ENCODE measurements around the gene MYRIP.

Gene MYRIP

GRCh38 chr3:40191251-40191650 lies 381.8 kb downstream of the MYRIP start:
- DNase-seq (ENCODE audit: low read depth), result no peak

GRCh38 chr3:40191850-40192448 lies 382.5 kb downstream of the MYRIP start:
- DNase-seq (ENCODE audit: low read depth), result peak; percentile 17

GRCh38 chr3:40192628-40193027 lies 383.2 kb downstream of the MYRIP start:
- DNase-seq (ENCODE audit: low read depth), result no peak

DNA sequence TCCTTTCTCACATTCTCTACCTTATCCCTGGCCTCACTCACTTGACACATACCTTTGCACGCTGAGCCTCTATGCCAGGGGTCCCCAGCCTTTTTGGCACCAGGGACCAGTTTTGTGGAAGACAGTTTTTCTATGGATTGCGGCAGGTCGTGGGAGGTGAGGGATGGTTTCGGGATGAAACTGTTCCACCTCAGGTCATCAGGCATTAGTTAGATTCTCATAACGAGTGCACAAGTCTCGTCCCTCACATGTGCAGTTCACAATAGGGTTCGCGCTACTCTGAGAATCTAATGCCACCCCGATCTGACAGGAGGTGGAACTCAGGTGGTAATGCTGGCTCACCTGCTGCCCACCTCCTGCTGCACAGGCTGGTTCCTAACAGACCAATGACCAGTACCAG lies 387.6 kb downstream of the MYRIP start:
- no peak for DNase-seq (ENCODE audit: low read depth)

DNA sequence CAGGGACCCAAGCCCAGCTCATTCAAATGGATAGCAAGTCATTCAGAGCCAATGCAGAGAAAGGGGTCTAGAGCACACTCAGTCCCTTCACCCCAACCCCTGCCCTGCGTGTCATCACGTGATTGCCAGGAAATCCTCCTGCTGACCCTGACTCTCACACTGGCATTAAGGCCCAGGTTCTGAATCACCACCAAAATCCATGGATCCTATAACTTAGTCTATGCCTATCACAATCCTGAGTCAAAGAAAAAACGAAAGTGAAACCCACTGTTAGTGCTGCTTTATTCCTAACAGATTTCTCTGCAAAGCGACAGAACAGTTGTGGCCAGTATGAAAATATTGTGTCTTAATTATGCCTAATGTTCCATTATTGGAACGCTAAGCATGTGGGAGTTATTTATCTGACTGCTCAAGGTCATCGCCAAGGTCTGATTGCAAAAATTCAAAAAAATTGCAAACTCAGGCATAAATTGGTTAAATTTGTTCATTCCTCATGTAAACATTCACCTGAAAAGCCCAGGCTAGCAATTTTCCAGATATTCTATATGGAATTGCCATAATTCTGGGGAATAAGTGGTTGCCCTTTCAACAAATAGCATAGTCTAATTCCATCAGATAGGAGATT lies 391.4 kb downstream of the MYRIP start:
- DNase-seq (ENCODE audit: low read depth), result no peak

GRCh38 chr3:40201770-40202169 lies 392.4 kb downstream of the MYRIP start:
- no peak for DNase-seq (ENCODE audit: low read depth)

GRCh38 chr3:40206522-40206921 lies 397.1 kb downstream of the MYRIP start:
- DNase-seq (ENCODE audit: low read depth), result no peak

DNA sequence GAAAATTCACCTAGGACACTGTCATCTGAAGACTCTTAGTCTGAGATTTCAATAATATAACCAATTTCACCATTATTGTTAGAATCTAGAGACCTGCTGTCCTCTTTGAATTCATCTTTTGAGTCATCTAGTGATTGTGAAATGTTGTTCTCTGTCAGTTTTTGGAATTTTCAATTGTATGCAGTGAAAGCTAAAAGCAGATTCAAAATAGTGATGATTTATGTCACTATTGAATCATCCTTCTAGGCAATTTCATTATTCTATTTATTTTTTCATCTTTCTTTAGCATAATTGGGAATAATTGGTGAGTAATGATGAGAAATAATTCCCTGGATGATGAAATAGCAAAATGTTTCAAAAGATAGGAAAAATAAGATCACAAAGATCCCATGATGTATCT lies 398.4 kb downstream of the MYRIP start:
- DNase-seq (ENCODE audit: low read depth), result no peak

DNA sequence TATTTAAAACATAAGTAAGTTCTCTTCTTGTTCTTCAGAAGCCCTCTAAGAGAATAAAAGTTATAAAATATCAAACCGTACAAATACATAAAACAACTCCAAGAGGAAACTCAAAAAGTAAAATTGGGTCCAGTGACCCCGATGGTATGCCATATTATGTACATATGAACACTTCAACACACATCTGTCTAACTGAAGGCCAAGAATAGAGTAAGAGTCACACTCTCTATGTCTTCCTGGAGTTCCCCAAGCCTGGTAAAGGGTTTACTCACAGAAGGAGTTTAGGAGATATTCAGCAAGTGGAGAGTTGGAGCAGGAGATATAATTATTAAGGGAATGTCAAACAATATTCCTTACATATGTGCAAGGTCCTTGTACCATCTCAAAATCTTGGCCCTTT lies 398.8 kb downstream of the MYRIP start:
- DNase-seq (ENCODE audit: low read depth), result no peak

DNA sequence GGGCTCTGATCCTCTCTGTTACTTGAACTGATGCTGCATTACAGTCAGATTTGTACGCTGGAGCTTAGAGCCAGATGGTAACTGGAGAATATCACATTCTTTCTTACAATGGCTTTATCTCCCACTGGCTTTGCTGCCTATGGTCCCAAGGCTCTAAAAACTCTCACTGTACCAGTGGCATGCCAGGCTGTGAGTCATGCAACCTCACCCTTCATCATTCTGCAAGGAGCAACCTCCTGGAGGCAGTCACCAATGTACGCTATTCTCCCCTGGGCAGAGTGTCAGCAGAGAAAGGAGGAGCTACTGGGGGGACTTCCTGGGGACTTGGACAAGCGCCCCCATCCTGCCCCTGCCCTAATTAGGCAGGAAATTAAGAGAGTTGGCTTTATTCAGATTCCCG lies 402.2 kb downstream of the MYRIP start:
- DNase-seq (ENCODE audit: low read depth), result no peak

GRCh38 chr3:40213556-40213955 lies 404.1 kb downstream of the MYRIP start:
- DNase-seq (ENCODE audit: low read depth), result no peak

DNA sequence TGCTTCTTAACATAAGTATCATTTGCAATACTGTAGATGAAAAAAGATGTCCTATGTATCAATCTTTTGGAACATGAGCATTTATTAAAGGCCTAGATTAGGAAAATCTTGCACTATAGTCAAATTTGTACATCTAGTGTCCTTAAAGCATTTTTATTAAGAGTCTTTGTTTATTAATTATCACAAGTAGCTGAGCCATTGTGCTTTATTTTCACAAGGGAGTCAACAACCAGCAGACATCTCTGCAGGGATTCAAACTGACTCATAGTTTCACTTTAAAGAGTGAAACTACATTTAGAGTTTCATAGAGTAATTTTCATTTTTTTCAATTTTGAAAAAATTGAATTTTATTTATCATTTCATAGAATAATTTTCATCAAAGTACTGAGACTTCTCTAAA lies 405.6 kb downstream of the MYRIP start:
- DNase-seq (ENCODE audit: low read depth), result no peak

DNA sequence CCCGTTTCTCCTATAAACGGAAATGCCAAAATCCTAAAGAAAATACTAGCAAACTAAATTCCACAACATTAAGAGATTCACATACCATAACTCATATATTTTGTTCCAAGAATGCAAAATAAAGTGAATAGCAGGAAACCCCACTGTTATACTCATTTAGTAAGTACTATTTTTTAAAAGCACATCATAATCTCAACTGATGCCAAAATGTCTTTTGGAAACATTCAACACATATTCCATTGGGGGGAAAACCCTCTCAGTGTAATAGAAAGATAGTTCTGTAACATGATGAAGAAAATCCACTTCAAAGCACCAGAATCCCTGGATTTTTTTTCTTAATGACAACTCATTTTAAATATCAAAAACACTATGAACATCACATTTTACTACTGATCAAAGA lies 407.1 kb downstream of the MYRIP start:
- DNase-seq (ENCODE audit: low read depth), result no peak

DNA sequence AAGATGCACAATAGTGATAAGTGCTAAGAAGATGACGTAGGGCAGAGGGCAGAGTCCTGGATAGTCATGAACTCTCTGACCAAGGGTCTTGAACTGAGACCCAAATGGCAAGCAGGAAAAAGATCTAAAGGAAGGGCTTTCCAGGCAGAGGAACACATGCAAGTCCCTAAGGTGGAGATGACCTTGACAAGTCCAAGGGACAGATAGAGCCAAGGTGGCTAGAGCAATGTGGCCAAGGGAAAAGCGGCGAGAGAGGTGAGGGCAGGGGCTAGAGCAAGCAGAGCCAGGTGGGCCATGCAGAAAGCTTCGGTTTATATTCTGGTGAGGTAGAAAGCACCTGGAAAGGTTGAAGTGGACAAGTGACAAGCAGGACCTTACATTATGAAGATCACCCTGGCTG lies 414.4 kb downstream of the MYRIP start:
- DNase-seq (ENCODE audit: low read depth), result no peak

- no peak for DNase-seq (ENCODE audit: low read depth)
Measured at GRCh38 chr3:40224796-40225515, 415.5 kb downstream of the MYRIP start.

DNA sequence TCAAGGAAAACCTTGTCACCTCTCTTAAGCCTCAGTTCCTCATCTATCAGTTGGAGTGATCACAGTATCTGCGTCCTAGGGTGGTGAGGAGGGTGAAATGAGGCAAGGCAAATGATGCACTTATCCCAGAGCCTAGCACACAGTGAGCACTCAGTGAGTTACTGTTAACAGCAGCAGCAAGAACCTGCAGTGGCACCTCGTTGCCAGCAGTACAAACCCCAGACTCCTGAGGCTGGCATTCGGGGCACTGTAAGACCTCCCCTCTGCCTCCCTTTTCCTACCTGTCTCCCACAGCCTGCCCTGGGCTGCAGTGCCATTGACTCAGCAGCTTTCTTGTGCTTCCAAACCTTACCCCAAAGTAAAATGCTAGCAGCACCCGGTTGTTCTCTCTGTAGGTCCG lies 417.2 kb downstream of the MYRIP start:
- no peak for DNase-seq (ENCODE audit: low read depth)

DNA sequence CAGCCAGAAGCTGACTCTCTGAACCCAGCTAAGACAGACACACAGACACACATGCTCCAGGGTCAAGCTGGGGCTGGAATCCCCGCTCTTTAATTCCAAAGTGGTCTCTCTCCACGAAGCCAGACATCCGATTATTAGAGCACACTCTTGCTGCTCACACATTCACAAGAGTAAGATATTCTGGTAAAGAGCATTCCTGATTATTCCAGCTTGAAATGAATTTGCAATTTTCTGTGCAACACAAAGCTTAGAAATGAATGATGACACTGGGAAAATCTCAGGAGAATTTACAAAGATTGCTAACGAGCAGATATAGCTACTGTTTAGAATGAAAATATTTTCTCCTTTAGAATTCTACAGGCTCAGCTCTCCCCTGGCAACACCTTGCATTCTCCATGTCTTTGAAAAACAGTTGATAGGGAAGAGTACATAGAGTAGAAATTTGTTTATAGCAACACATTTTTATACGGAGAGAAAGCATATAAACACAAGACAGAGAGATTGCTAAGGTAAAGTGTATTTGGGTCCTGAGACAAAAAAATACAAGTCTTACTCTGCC lies 419.5 kb downstream of the MYRIP start:
- no peak for DNase-seq (ENCODE audit: low read depth)

DNA sequence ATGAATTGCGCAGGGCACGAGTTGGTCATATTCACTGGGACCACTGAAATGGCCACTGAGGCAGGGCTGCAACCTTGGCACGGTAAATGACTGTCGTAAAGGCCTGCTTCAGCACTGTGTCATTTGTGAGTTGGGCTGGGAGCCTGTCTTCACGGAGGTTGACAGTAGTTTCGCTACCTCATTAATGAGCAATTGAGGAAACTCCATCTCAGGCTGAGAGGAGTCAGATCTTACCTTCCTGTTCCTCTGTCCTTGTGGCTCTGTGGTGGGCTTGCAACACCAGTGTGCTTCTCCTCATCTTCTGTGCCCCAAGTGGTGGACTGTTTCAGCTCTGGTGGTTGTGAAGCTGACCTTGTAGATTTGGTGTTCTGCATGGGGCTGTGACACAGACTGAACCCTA lies 420.0 kb downstream of the MYRIP start:
- no peak for DNase-seq (ENCODE audit: low read depth)

- DNase-seq (ENCODE audit: low read depth), result no peak
Measured at GRCh38 chr3:40229963-40230362, 420.6 kb downstream of the MYRIP start.

- DNase-seq (ENCODE audit: low read depth), result no peak
Measured at GRCh38 chr3:40230382-40230781, 421.0 kb downstream of the MYRIP start.

DNA sequence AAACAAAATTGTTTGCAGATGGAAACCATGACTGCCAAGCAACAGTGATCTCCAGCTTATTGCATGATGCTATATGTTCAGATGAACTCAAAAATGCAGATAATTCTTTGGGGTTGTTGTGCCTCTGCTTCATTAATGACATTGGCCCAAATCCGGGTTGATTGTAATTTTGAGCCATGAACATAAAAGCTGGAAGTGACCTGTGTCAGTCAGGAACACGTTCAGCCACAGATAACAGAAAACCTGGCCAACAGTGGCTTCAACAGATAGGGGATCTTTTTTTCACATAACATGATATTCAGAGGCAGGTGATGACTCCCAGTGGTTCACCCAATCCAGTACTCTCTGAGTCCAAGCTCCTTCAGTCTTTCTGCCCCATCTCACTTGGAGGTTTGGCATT lies 423.2 kb downstream of the MYRIP start:
- no peak for DNase-seq (ENCODE audit: low read depth)

DNA sequence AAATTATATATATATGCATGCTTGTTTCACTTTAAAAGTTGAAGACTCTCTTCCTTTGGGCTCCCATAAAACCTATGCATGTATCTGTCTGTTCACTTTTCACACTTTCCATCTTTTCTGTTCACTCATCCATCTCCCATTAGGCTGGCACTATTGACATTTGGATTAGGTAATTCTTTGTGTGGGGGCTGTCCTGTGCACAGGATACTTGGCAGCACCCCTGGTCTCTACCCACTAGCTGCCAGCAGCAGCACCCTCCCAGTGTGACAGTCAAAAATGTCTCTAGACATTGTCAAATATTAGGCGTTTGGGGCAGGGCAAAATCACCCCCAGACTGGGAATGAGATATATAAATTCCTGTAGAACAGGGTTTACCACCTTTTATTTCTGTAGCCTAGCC lies 427.8 kb downstream of the MYRIP start:
- no peak for DNase-seq (ENCODE audit: low read depth)

DNA sequence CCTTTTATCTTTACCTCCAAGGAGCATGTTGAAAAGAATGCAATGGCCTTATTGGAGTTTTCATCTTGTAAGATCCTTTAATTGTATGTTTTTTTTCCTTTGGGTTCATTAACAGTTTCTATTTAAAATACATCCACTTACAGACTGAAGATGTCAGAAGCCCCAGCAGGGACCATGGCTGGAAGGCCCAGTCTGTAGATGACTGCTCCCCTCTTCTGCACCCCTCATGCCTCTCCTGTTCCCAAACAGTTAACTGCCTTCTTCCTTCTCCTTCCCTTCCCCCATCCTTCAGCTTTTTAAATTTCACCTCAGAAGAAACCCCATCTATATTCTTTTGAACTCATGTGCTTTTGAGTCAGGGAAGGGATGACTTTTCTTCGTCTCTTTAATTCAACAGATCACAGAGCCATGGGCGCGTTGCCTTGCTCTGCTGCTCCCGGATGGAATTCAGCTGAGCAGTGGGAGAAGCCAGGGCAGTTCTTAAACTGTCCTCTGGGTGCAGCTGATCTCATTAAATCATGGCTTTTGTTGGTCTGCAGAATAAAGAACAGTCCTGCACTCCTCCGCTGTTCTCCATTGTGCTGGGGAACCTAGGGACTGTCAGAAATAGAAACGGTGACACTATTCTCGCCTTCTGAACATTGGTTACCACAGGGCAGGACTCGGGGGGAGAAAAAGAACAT lies 428.6 kb downstream of the MYRIP start:
- no peak for DNase-seq (ENCODE audit: low read depth)

Measured in stimulated activated CD8-positive, alpha-beta memory T cell treated with anti-CD3 and anti-CD28 coated beads, Interleukin-15, amount 100 ng/mL, for 24 hours (primary cell).